ENCODE data around the gene HM13.
"Not testable (repeated sequence)": the region's sequence is repeated elsewhere in the genome, so short reads cannot be mapped to it uniquely, and the experiment has no call there.

Gene HM13

DNA sequence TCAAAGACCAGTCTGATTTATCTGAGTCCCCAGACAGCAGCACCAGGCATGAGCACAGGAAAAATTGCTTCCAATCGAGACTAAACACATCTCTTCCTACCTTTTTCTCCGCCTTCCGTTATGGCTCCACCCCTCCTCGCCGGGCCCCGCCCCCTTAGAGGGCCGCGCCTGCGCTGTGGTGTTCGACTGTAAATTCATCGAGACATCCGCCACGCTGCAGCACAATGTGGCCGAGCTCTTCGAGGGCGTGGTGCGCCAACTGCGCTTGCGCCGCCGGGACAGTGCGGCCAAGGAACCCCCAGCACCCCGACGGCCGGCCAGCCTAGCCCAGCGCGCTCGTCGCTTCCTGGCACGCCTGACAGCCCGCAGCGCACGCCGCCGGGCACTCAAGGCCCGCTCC is 30.2 kb upstream of the HM13 start:
- no peaks in the 10 kb centered on the region for H3K36me3 ChIP-seq (ENCODE audit: insufficient read depth, low read length)
- no peak overlapping the region for H3K4me3 ChIP-seq (ENCODE audit: low read length)
- H3K27me3 ChIP-seq (ENCODE audit: insufficient read depth, low read length): no peaks in the 10 kb centered on the region
- no peak overlapping the region for H3K9ac ChIP-seq (ENCODE audit: low read depth, low read length)
- 90% methylated on average over 36 of the region's 36 CpGs for whole genome bisulfite sequencing
- no peaks in the 10 kb centered on the region for H3K4me1 ChIP-seq (ENCODE audit: insufficient read depth, low read length)
- no peak overlapping the region for H3K27ac ChIP-seq (ENCODE audit: low read depth, low read length)
- H3K9me3 ChIP-seq (ENCODE audit: insufficient read depth, low read depth, low read length): peaks cover 73% of the 10 kb centered on the region

DNA sequence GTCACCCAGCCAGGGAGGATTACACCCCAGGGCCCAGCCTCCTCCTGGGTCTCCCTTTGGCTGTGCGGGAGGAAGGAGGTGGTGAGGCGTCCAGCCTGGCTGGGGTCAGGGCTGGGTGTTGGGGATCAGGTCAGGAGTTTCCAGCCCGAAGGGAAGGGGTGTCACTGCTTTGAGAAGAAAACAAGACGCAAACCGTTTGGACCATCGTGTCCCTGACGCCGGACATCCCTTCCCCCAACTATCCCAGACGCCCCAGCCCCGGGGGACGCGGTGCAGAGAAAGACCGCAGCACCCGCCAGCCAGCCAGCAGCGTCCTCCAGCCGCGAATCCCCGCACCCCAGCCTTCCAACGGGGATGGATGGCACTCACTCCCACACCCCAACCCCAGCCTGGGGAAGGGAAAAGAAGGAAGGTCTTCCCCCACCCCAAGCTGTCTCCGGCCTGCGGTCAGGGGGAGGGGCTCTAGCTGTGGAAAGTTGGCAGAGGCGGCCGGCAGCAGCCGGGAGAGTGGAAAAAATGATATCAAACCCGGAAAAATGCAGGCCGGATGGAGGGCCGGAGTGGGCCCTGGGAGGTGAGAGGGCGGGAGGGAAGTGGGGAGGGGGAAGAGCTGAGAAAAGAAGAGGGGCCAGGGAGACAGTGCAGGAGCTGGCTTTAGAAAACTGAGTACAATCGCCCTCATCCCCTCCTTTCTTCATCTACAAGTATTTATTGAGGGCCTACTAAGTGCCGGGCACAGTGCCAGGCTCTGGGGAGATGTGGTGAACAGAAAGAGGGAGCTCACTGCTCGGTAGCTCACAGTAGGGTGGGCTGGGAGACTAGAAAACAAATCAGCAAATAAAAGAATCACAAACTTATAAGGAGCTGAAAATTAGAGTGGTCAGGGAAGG is 28.5 kb upstream of the HM13 start:
- Histone ChIP-seq H3K4me1 (ENCODE audit: insufficient read depth, low read length) (no peaks in the 10 kb centered on the region), H3K36me3 (ENCODE audit: insufficient read depth, low read length) (no peaks in the 10 kb centered on the region), H3K9me3 (ENCODE audit: insufficient read depth, low read depth, low read length) (peaks cover 78% of the 10 kb centered on the region), H3K4me3 (ENCODE audit: low read length) (no peak overlapping the region), H3K9ac (ENCODE audit: low read depth, low read length) (no peak overlapping the region), H3K27me3 (ENCODE audit: insufficient read depth, low read length) (no peaks in the 10 kb centered on the region), H3K27ac (ENCODE audit: low read depth, low read length) (no peak overlapping the region)
- 91% methylated on average over 27 of the region's 31 CpGs for WGBS

DNA sequence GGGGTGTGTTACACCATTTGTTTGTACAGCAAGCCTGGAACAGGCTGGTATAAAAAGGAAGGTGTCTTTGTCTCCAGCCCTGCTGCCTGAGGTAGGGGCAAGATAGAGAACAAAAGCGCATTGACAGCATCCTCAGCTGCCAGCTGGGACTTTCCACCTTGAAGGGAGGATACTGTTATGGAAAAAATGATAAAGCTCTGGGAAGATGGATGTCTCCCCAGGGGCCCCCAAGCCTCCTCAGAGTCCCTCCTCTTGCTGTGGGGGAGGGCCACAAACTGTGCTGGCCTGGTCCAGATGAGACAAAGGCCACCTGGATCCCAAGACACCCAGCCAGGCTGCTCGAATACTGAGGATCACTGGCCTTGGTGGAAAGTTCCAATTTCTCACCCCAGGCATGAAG is 26.1 kb upstream of the HM13 start:
- no peaks in the 10 kb centered on the region for H3K27me3 ChIP-seq (ENCODE audit: insufficient read depth, low read length)
- H3K9ac ChIP-seq (ENCODE audit: low read depth, low read length): no peak overlapping the region
- no peak overlapping the region for H3K27ac ChIP-seq (ENCODE audit: low read depth, low read length)
- H3K4me1 ChIP-seq (ENCODE audit: insufficient read depth, low read length): no peaks in the 10 kb centered on the region
- H3K9me3 ChIP-seq (ENCODE audit: insufficient read depth, low read depth, low read length): peaks cover 66% of the 10 kb centered on the region
- 60% methylated on average over 2 of the region's 2 CpGs for WGBS
- no peaks in the 10 kb centered on the region for H3K36me3 ChIP-seq (ENCODE audit: insufficient read depth, low read length)
- H3K4me3 ChIP-seq (ENCODE audit: low read length): no peak overlapping the region

DNA sequence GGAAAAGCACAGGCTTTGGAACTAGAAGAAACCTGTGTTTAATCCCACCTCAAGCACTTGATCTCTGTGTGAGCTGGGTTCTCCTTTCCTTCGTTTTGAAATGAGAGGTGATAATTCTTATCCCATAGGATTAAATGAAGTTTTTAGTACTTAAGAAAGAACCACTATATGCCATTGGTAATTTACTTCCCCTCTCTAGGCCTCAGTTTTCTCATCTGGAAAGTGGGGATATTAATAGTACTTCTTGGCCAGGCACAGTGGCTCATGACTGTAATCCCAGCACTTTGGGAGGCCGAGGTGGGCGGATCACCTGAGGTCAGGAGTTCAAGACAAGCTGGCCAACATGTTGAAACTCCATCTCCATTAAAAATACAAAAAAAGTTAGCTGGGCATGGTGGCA is 25.1 kb upstream of the HM13 start:
- peaks cover 62% of the 10 kb centered on the region for H3K9me3 ChIP-seq (ENCODE audit: insufficient read depth, low read depth, low read length)
- 75% methylated on average over 2 of the region's 3 CpGs for WGBS
- no peaks in the 10 kb centered on the region for H3K4me1 ChIP-seq (ENCODE audit: insufficient read depth, low read length)
- no peak overlapping the region for H3K9ac ChIP-seq (ENCODE audit: low read depth, low read length)
- no peak overlapping the region for H3K4me3 ChIP-seq (ENCODE audit: low read length)
- no peaks in the 10 kb centered on the region for H3K36me3 ChIP-seq (ENCODE audit: insufficient read depth, low read length)
- H3K27ac ChIP-seq (ENCODE audit: low read depth, low read length): no peak overlapping the region
- H3K27me3 ChIP-seq (ENCODE audit: insufficient read depth, low read length): no peaks in the 10 kb centered on the region

DNA sequence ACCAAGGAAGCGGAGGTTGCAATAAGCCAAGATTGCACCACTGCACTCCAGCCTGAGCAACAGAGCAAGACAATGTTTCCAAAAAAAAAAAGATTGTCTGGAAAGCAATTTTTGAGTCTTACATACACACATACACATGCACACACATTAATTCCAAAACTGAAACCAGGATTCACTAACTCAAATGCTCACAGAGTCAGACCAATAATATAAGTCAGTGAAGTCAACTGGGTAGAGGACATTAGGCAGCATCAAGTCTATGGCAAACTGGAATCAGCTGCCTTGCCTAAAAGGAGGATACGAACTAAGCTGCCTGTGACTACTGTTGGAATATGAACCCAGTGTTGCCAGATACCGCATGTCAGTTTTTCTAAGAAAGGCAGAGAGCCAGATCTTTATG is 23.5 kb upstream of the HM13 start:
- Histone ChIP-seq H3K4me3 (ENCODE audit: low read length) (no peak overlapping the region), H3K9me3 (ENCODE audit: insufficient read depth, low read depth, low read length) (peaks cover 66% of the 10 kb centered on the region), H3K27ac (ENCODE audit: low read depth, low read length) (no peak overlapping the region), H3K9ac (ENCODE audit: low read depth, low read length) (no peak overlapping the region), H3K27me3 (ENCODE audit: insufficient read depth, low read length) (no peaks in the 10 kb centered on the region), H3K36me3 (ENCODE audit: insufficient read depth, low read length) (no peaks in the 10 kb centered on the region), H3K4me1 (ENCODE audit: insufficient read depth, low read length) (no peaks in the 10 kb centered on the region)
- 86% methylated on average over 3 of the region's 3 CpGs for WGBS

DNA sequence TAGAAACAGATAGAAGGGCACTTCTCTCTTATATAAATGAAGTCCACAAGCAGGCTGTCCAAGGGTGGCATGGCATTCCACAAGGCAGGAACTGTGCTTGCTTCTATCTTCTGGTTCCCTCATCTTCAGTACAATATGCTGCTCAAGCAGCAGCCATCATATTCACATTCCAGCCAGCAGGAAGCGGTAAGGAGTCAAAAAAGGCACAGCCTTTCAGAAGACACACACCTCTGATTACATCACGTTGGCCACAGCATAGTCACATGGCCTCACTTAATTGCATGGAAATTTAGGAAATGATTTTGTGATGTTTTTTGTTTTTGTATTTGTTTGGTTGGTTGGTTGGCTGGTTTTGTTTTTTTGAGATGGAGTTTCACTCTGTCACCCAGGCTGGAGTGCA is 20.1 kb upstream of the HM13 start:
- WGBS: 26% methylated on average over 2 of the region's 2 CpGs
- no peak overlapping the region for H3K4me3 ChIP-seq (ENCODE audit: low read length)
- no peaks in the 10 kb centered on the region for H3K27me3 ChIP-seq (ENCODE audit: insufficient read depth, low read length)
- no peaks in the 10 kb centered on the region for H3K4me1 ChIP-seq (ENCODE audit: insufficient read depth, low read length)
- no peak overlapping the region for H3K9ac ChIP-seq (ENCODE audit: low read depth, low read length)
- H3K36me3 ChIP-seq (ENCODE audit: insufficient read depth, low read length): no peaks in the 10 kb centered on the region
- H3K9me3 ChIP-seq (ENCODE audit: insufficient read depth, low read depth, low read length): peaks cover 66% of the 10 kb centered on the region
- H3K27ac ChIP-seq (ENCODE audit: low read depth, low read length): no peak overlapping the region

DNA sequence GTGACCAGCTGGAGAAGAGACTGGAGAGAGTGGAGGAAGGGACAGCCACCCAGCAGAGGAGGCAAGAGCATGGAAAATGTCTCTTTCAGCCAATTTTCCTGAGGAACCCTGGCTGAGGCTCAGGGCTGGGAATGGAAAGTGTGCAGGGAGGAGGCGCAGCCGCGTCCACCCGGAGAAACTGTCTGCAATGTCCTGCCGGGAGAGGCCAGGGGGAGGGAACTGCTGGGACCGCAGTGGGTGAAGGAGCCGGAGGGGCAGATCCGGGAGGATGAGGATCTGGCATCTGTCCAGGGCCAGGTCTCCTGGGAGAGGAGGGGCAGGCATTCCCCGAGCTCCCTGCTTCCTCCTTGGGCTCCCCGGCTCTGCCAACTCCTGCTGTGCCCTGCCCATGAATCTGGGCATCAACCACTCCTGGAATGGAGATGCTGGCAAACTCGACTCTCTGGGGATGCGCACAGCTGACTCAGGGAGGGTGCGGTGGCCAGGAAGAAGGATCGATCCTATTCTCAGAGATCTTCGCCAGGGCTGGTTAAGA is 17.4 kb upstream of the HM13 start:
- Histone ChIP-seq H3K9ac (ENCODE audit: low read depth, low read length) (no peak overlapping the region), H3K27me3 (ENCODE audit: insufficient read depth, low read length) (no peaks in the 10 kb centered on the region), H3K4me3 (ENCODE audit: low read length) (no peak overlapping the region), H3K36me3 (ENCODE audit: insufficient read depth, low read length) (no peaks in the 10 kb centered on the region), H3K4me1 (ENCODE audit: insufficient read depth, low read length) (no peaks in the 10 kb centered on the region), H3K27ac (ENCODE audit: low read depth, low read length) (no peak overlapping the region), H3K9me3 (ENCODE audit: insufficient read depth, low read depth, low read length) (peaks cover 67% of the 10 kb centered on the region)
- WGBS: 82% methylated on average over 15 of the region's 15 CpGs

DNA sequence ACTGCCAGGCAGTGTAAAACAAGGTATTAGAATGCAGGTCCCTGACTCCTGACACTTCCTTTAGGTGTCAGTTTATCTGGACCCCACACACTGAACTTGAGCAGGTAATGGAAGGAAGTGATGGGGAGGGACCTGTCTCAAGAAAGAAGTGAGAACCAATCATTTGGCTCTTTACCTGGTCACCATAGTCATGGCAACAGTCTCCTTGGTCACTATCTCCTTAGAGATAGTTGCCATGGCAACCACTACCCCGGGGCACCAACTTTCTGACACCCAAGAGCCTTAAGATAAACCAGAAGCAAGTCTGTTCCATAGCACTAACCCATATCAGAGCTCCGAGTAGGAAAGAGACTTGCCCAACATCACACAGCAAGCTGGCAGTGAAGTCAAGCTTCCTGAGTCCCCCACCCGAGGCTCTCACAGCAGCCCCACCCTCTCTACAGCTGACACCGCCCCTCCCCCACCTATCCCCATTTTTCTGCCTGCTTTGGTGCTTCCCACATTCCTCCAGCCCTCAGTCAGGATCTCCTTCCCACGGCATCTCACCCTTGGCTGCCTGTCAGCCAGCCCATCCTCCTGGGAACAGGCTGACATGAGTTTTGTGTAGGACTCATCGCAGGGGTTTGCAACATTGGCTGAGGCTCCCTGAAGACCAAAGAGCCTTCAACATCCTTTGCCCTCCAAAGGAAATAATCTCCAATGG is 16.3 kb upstream of the HM13 start:
- Histone ChIP-seq H3K4me3 (ENCODE audit: low read length) (no peak overlapping the region), H3K27ac (ENCODE audit: low read depth, low read length) (no peak overlapping the region), H3K36me3 (ENCODE audit: insufficient read depth, low read length) (no peaks in the 10 kb centered on the region), H3K9ac (ENCODE audit: low read depth, low read length) (no peak overlapping the region), H3K9me3 (ENCODE audit: insufficient read depth, low read depth, low read length) (peaks cover 65% of the 10 kb centered on the region), H3K4me1 (ENCODE audit: insufficient read depth, low read length) (no peaks in the 10 kb centered on the region), H3K27me3 (ENCODE audit: insufficient read depth, low read length) (no peaks in the 10 kb centered on the region)
- WGBS: 57% methylated on average over 6 of the region's 6 CpGs

DNA sequence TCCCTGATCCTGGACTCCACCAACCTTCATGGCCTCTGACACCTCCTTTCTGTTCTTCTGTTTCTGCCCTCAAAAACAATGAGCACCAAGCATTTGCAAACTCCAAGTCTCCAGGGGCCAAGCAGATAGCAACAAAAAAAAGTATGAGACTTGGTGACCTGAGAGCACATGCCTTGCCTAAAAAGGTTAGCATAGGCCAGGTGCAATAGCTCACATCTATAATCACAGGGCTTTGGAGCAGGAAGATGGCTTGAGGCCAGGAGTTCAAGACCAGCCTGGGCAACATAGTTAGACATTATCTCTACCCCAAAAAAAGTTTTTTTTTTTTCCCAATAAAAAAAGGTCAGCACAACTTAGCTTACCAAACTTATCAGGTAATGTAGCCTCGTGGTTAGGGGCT is 13.7 kb upstream of the HM13 start:
- Histone ChIP-seq H3K9ac (ENCODE audit: low read depth, low read length) (no peak overlapping the region), H3K9me3 (ENCODE audit: insufficient read depth, low read depth, low read length) (peaks cover 51% of the 10 kb centered on the region), H3K4me1 (ENCODE audit: insufficient read depth, low read length) (no peaks in the 10 kb centered on the region), H3K27me3 (ENCODE audit: insufficient read depth, low read length) (no peaks in the 10 kb centered on the region), H3K27ac (ENCODE audit: low read depth, low read length) (no peak overlapping the region), H3K36me3 (ENCODE audit: insufficient read depth, low read length) (no peaks in the 10 kb centered on the region), H3K4me3 (ENCODE audit: low read length) (no peak overlapping the region)
- 45% methylated on average over 1 of the region's 1 CpG for WGBS

DNA sequence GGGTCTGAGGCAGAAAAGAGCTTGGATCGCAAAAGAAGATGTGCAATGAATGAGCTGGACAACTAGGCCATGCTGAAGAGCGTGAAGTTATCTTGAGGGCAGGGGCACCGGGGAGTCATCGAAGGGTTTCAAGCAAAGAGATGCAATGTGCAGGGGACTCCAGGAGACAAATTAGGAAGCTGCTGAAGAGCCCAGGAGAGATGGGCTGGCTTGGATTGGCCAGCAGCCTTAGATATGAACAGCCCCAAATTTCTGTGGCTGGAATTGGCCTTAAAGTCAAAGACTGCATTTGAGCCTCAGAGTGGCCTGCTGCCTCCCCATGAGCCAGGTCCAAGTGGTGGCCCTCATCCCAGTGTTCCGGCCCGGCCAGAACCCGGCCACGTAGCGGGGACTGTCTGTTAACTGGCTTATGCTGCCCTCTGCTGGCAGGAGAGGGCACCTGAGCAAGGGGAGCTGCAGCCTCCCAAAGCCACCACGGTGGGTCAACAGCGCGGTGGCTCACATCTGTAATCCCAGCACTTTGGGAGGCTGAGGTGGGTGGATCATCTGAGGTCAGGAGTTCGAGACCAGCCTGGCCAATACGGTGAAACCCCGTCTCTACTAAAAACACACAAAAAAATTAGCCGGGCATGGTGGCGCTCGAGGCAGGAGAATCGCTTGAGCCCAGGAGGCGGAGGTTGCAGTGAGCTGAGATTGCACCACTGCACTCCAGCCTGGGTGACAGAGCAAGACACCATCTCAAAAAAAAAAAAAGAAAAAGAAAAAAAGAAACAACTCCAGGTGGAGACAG is 11.2 kb upstream of the HM13 start:
- not testable (repeated sequence) for H3K9ac ChIP-seq (ENCODE audit: low read depth, low read length); H3K4me3 ChIP-seq (ENCODE audit: low read length); H3K36me3 ChIP-seq (ENCODE audit: insufficient read depth, low read length); H3K27me3 ChIP-seq (ENCODE audit: insufficient read depth, low read length); H3K4me1 ChIP-seq (ENCODE audit: insufficient read depth, low read length); H3K27ac ChIP-seq (ENCODE audit: low read depth, low read length)
- H3K9me3 ChIP-seq (ENCODE audit: insufficient read depth, low read depth, low read length): peaks cover 39% of the 10 kb centered on the region
- 48% methylated on average over 20 of the region's 20 CpGs for WGBS

DNA sequence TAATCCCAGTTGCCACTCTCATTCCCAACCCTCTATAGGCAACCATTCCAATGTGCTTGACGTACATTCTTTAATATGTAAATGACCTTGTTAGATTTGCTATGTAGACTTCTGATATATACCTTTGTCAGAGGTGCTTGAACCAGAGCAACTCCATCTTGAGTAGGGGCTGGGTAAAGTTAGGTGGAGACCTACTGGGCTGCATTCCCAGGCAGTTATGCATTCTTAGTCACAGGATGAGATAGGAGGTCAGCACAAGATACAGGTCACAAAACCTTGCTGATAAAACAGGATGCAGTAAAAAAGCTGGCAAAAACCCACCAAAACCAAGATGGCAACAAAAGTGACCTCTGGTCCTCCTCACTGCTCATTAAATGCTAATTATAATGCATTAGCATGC is 8.3 kb upstream of the HM13 start:
- WGBS: no CpG with 5 or more reads among the region's 1 CpG
- H3K36me3 ChIP-seq (ENCODE audit: insufficient read depth, low read length): no peaks in the 10 kb centered on the region
- no peaks in the 10 kb centered on the region for H3K27me3 ChIP-seq (ENCODE audit: insufficient read depth, low read length)
- no peak overlapping the region for H3K9ac ChIP-seq (ENCODE audit: low read depth, low read length)
- no peaks in the 10 kb centered on the region for H3K4me1 ChIP-seq (ENCODE audit: insufficient read depth, low read length)
- no peak overlapping the region for H3K27ac ChIP-seq (ENCODE audit: low read depth, low read length)
- peaks cover 21% of the 10 kb centered on the region for H3K9me3 ChIP-seq (ENCODE audit: insufficient read depth, low read depth, low read length)
- H3K4me3 ChIP-seq (ENCODE audit: low read length): no peak overlapping the region

Measured in HUES64 (cell line).